DOHH2 (cell line): ENCODE results near the gene OGG1.
A peak's percentile ranks its signal among the peaks of the same experiment; 100 is the strongest.

Source experiments
- H3F3A ChIP-seq: fragments of 200-600 bp; sonication (generic), shearing (Covaris generic); 2 replicates; pipeline ENCODE4 v1.6.0; 2016; ENCODE audit warnings: antibody characterized with exemption, mild to moderate bottlenecking; ENCODE audit not compliant: control insufficient read depth, insufficient read depth
- H3K27ac ChIP-seq: fragments of 200-600 bp; sonication (generic); 2 replicates; pipeline ENCODE4 v1.5.1; 2014; ENCODE audit warnings: low read depth, mild to moderate bottlenecking, low read length, moderate library complexity
- H3K27me3 ChIP-seq: fragments of 200-600 bp; sonication (generic); 2 replicates; pipeline ENCODE4 v1.6.1; 2014; ENCODE audit warnings: mild to moderate bottlenecking, low read length, mixed read lengths; ENCODE audit not compliant: control insufficient read depth
- H3K36me3 ChIP-seq: fragments of 200-600 bp; sonication (generic); 2 replicates; pipeline ENCODE4 v1.6.1; 2014; ENCODE audit warnings: mild to moderate bottlenecking, low read length, moderate library complexity, mixed read lengths; ENCODE audit not compliant: control insufficient read depth
- H3K4me1 ChIP-seq: fragments of 200-600 bp; sonication (generic); 2 replicates; pipeline ENCODE4 v1.6.1; 2014; ENCODE audit warnings: mild to moderate bottlenecking, low read length, mixed read lengths; ENCODE audit not compliant: control insufficient read depth
- H3K4me2 ChIP-seq: fragments of 200-600 bp; sonication (generic); 2 replicates; pipeline ENCODE4 v1.6.0; 2014; ENCODE audit warnings: mild to moderate bottlenecking, low read length, moderate library complexity
- H3K4me3 ChIP-seq: fragments of 200-600 bp; sonication (generic); 2 replicates; pipeline ENCODE4 v1.5.1; 2014; ENCODE audit warnings: mild to moderate bottlenecking, low read length, mixed read lengths
- H3K79me2 ChIP-seq: fragments of 200-600 bp; sonication (generic); 2 replicates; pipeline ENCODE4 v1.6.1; 2014; ENCODE audit warnings: mild to moderate bottlenecking, low read length, mixed read lengths; ENCODE audit not compliant: control insufficient read depth
- H3K9me2 ChIP-seq: fragments of 200-600 bp; sonication (generic); replicated peaks from 2 replicates; pipeline ENCODE4 v1.6.1; 2014; ENCODE audit warnings: mild to moderate bottlenecking, low read length, mixed read lengths; ENCODE audit not compliant: control insufficient read depth
- H3K9me3 ChIP-seq: fragments of 200-600 bp; sonication (generic); 2 replicates; pipeline ENCODE4 v1.6.1; 2014; ENCODE audit warnings: antibody characterized with exemption, low read length, mixed read lengths; ENCODE audit not compliant: control insufficient read depth, insufficient read depth
- H4K20me1 ChIP-seq: fragments of 200-600 bp; sonication (generic); 2 replicates; pipeline ENCODE4 v1.6.0; 2014; ENCODE audit warnings: low read depth, mild to moderate bottlenecking, antibody characterized with exemption, low read length, moderate library complexity; ENCODE audit not compliant: control insufficient read depth, insufficient read depth
- CTCF ChIP-seq: fragments of 200-600 bp; sonication (generic); IDR thresholded peaks from one replicate; pipeline ENCODE4 v1.5.1; 2014; ENCODE audit warnings: antibody characterized with exemption, mild to moderate bottlenecking, low read depth, low read length; ENCODE audit not compliant: poor library complexity, severe bottlenecking
- EZH2phosphoT487 ChIP-seq: fragments of 200-600 bp; sonication (generic); IDR thresholded peaks from 2 replicates; pipeline ENCODE4 v1.6.1; 2017; ENCODE audit warnings: borderline replicate concordance, mild to moderate bottlenecking, antibody characterized with exemption, low read length, moderate library complexity, mixed read lengths

OGG1 gene

DNA sequence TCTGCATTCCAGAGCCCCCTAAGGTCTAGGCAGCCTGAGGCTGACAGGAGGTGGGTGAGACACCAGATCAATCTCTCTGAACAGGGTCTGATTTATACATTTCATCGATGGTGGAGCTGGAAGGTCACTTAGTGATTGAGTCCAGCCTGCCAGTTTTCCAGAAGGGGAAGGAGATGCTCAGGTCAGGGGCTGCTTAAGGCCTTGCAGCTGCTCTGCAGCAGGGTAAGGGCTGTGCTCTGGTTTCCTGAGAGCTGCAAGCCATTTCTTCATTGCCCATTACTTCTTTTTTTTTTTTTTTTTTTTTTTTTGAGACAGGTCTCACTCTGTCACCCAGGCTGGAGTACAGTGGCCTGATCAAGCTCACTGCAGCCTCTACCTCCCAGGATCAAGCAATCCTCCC is 31.8 kb downstream of the OGG1 start:
- no peaks in the 10 kb centered on the region for H4K20me1 ChIP-seq
- H3K27me3 ChIP-seq, result no peaks in the 10 kb centered on the region
- no peaks in the 10 kb centered on the region for H3K79me2 ChIP-seq
- H3K36me3 ChIP-seq, result peaks cover 48% of the 10 kb centered on the region
- H3K9me3 ChIP-seq, result no peaks in the 10 kb centered on the region
- peaks cover 64% of the 10 kb centered on the region for H3K4me1 ChIP-seq
- peak overlapping the region; percentile 99 for H3K27ac ChIP-seq
- TF ChIP-seq EZH2phosphoT487 (no peak), CTCF (no peak)
- H3K9me2 ChIP-seq, result no peaks in the 10 kb centered on the region
- H3K4me2 ChIP-seq, result peak overlapping the region; percentile 95
- H3F3A ChIP-seq, result peaks cover 31% of the 10 kb centered on the region
- peak overlapping the region; percentile 70 for H3K4me3 ChIP-seq

GRCh38 chr3:9781978-9782603 is 32.3 kb downstream of the OGG1 start:
- Histone ChIP-seq H4K20me1 (no peaks in the 10 kb centered on the region), H3K9me3 (no peaks in the 10 kb centered on the region), H3K4me1 (peaks cover 60% of the 10 kb centered on the region), H3K4me3 (peak overlapping the region; percentile 38), H3K36me3 (peaks cover 53% of the 10 kb centered on the region), H3K79me2 (no peaks in the 10 kb centered on the region), H3K4me2 (peak overlapping the region; percentile 95), H3K27me3 (no peaks in the 10 kb centered on the region), H3F3A (peaks cover 31% of the 10 kb centered on the region), H3K9me2 (no peaks in the 10 kb centered on the region), H3K27ac (peak overlapping the region; percentile 99)
- no peak for TF ChIP-seq CTCF
- TF ChIP-seq EZH2phosphoT487, result no peak

- no peaks in the 10 kb centered on the region for H3K27me3 ChIP-seq
- H3F3A ChIP-seq, result peaks cover 33% of the 10 kb centered on the region
- H3K27ac ChIP-seq, result peak overlapping the region; percentile 99
- TF ChIP-seq CTCF, result peak; percentile 45
- no peak for TF ChIP-seq EZH2phosphoT487
- no peaks in the 10 kb centered on the region for H3K9me3 ChIP-seq
- H3K9me2 ChIP-seq, result no peaks in the 10 kb centered on the region
- peaks cover 60% of the 10 kb centered on the region for H3K36me3 ChIP-seq
- peaks cover 53% of the 10 kb centered on the region for H3K4me1 ChIP-seq
- no peaks in the 10 kb centered on the region for H4K20me1 ChIP-seq
- H3K4me2 ChIP-seq, result peak overlapping the region; percentile 95
- no peaks in the 10 kb centered on the region for H3K79me2 ChIP-seq
- H3K4me3 ChIP-seq, result no peak overlapping the region
Measured at GRCh38 chr3:9782770-9783169, 33.0 kb downstream of the OGG1 start.
